Stomach (tissue), 9 donors: ENCODE data around the gene NISCH. TPM values are rescaled to one million over a fixed set of nuclear protein-coding genes. Genes with fewer than 3 reads are reported as not detected.

Experiments used
- DNase-seq, 2 donors: peaks; one replicate each; pipeline versions ENCODE4 v3.0.0 to v3.0.0-alpha.2; 2013 to 2019
- H3K27ac ChIP-seq, 5 donors: fragments of 200-600 bp in 4 of 5; sonication (generic) in 4 of 5; one replicate each; pipeline ENCODE4 v1.5.1; 2013 to 2019; ENCODE audit warnings: mild to moderate bottlenecking in 1 of 5, moderate library complexity in 1 of 5
- H3K27me3 ChIP-seq, 3 donors: fragments of 200-600 bp; sonication (generic); one replicate each; pipeline ENCODE4 v1.5.1; 2017 to 2019; ENCODE audit warnings: mixed run types in 1 of 3
- H3K36me3 ChIP-seq, 4 donors: fragments of 200-600 bp; sonication (generic); 1 replicate in 3 of 4; 2 replicates in 1 of 4; pipeline ENCODE4 v1.5.1; 2016 to 2019
- H3K4me1 ChIP-seq, 4 donors: fragments of 200-600 bp; sonication (generic); one replicate each; pipeline ENCODE4 v1.5.1; 2016 to 2019
- H3K4me3 ChIP-seq, 4 donors: fragments of 200-600 bp; sonication (generic) in 3 of 4; one replicate each; pipeline ENCODE4 v1.5.1; 2016 to 2019; ENCODE audit warnings: mild to moderate bottlenecking in 1 of 4
- H3K9me3 ChIP-seq, 4 donors: fragments of 200-600 bp; sonication (generic); one replicate each; pipeline ENCODE4 v1.5.1; 2016 to 2019
- EP300 ChIP-seq: sonication (generic); formaldehyde crosslinking; IDR thresholded peaks from one replicate; pipeline ENCODE4 v1.6.1; 2017; ENCODE audit warnings: antibody characterized with exemption
- POLR2A ChIP-seq, 4 donors: fragments of 450-650 bp; IDR thresholded peaks; one replicate each; pipeline ENCODE4 v1.6.1; 2016; ENCODE audit warnings: antibody characterized with exemption in 4 of 4, control low read depth in 2 of 4, mild to moderate bottlenecking in 1 of 4, moderate library complexity in 1 of 4
- POLR2AphosphoS5 ChIP-seq, 3 donors: sonication (generic); formaldehyde crosslinking; IDR thresholded peaks; one replicate each; pipeline ENCODE4 v1.6.1; 2016; ENCODE audit warnings: antibody characterized with exemption in 3 of 3
- WGBS, 5 donors: extraction: QIAGEN DNeasy Blood & Tissue Kit in 3 of 5; methylation state at CpG; one replicate each; pipeline versions ENCODE4 v1.1.5 to v1.1.7; 2013 to 2018; 5-methylcytosine and 5-hydroxymethylcytosine counted together
- intact Hi-C: fragments of 100-400 bp; cut with DNase I; formaldehyde crosslinking; loops from one replicate; pipeline ENCODE4 v1.15.1; 2023; ENCODE audit warnings: low total_unique reads
- polyA plus RNA-seq, 3 donors: library from polyadenylated mRNA; stranded (reverse); fragments of 200-250 nt; gene quantifications; one replicate each; pipeline ENCODE4 v1.2.3, GENCODE V29; 2013
- total RNA-seq, 5 donors: library from RNA; depleted of rRNA; stranded (reverse); fragments of >200 nt; gene quantifications; one replicate each; pipeline versions ENCODE4 v1.1.0 to v1.2.3, GENCODE V29; 2014 to 2016
- TF ChIP-seq, protein P1 (sequence below), 7 experiments: fragments of 450-650 bp in 4 of 7; fragments of 200-600 bp in 3 of 7; sonication (generic) in 3 of 7; IDR thresholded peaks; one replicate each; pipeline ENCODE4 v1.5.1; 2016 to 2019; ENCODE audit warnings: antibody characterized with exemption in 7 of 7, control low read depth in 2 of 7, mild to moderate bottlenecking in 1 of 7
- donor health status: healthy with polysubstance abuse.
- donor health status: Bipolar disorder and iron deficiency.
- donor health status: healthy.

NISCH gene
- total and polyA plus RNA-seq, 8 donors = 18.3 to 456 (median 69.9) TPM

DNA sequence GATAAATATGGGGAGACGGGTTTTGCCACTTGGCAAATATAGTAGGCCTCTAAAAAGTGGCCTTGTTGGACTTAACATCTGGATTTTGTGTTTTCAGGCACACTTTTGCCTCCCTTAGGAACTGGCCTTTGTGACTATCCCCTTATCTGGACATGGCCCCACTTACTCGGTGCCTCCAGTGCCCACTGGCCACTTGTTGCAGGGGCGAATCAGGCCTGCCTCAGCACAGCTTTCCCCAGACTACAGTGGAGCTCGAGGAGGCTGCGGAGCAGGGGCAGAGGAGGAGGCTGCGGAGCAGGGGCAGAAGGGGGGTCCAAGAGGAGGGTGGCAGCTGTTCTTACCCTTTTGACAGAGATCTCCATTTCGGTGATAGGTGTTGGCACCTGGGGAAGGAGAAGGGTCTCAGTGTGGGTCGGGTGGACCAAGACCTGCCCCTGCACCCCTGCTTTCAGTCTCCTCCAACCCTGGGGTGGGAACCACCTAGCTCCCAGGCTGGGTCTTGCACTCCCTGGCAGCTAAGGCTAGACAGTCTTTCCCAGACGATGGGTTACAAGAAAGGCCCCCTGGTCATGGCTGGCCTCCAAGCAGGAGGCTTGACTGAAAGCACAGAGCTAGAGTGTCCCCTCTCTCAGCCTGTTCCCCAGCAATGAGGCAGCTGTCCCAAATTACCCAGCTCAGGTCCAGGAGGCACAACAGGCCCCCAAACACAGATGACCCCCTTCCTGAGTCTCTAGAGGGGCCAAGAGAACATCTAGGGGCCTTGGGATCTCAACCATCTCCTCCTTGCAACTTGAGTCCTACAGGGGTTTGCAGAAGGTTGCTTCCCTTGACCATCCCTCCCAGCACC lies 16.6 kb upstream of the NISCH start:
- TF ChIP-seq EP300 (no peak), POLR2AphosphoS5 (IDR thresholded peaks at IDR 0.05) (no peak), POLR2A (IDR thresholded peaks at IDR 0.05) (no peak)
- TF ChIP-seq, protein P1, sequence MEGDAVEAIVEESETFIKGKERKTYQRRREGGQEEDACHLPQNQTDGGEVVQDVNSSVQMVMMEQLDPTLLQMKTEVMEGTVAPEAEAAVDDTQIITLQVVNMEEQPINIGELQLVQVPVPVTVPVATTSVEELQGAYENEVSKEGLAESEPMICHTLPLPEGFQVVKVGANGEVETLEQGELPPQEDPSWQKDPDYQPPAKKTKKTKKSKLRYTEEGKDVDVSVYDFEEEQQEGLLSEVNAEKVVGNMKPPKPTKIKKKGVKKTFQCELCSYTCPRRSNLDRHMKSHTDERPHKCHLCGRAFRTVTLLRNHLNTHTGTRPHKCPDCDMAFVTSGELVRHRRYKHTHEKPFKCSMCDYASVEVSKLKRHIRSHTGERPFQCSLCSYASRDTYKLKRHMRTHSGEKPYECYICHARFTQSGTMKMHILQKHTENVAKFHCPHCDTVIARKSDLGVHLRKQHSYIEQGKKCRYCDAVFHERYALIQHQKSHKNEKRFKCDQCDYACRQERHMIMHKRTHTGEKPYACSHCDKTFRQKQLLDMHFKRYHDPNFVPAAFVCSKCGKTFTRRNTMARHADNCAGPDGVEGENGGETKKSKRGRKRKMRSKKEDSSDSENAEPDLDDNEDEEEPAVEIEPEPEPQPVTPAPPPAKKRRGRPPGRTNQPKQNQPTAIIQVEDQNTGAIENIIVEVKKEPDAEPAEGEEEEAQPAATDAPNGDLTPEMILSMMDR (IDR thresholded peaks at IDR 0.05) = no peak
- no peak overlapping the region for H3K4me3 ChIP-seq
- peak in 1 of 2 donors; percentile 1 for DNase-seq
- H3K36me3 ChIP-seq = no peaks in the 10 kb centered on the region
- no peaks in the 10 kb centered on the region for H3K27me3 ChIP-seq
- intact Hi-C loops = no loop called here
- H3K9me3 ChIP-seq = no peaks in the 10 kb centered on the region
- WGBS, 5 donors = 84 to 91% (median 85%) methylated on average over 9 of the region's 9 CpGs
- peaks cover 0 to 21% (median 8%) of the 10 kb centered on the region in 4 donors for H3K4me1 ChIP-seq
- no peak overlapping the region for H3K27ac ChIP-seq

- no peaks in the 10 kb centered on the region for H3K9me3 ChIP-seq
- H3K27me3 ChIP-seq = no peaks in the 10 kb centered on the region
- peaks cover 0 to 21% (median 10%) of the 10 kb centered on the region in 4 donors for H3K4me1 ChIP-seq
- intact Hi-C loops = no loop called here
- TF ChIP-seq, protein P1 (IDR thresholded peaks at IDR 0.05) = no peak
- TF ChIP-seq EP300 (no peak), POLR2A (IDR thresholded peaks at IDR 0.05) (no peak)
- WGBS, 5 donors = 81 to 93% (median 92%) methylated on average over 9 to 16 of the region's 16 CpGs
- no peaks in the 10 kb centered on the region for H3K36me3 ChIP-seq
- DNase-seq = peak in 1 of 2 donors; percentile 1
- no peak overlapping the region for H3K27ac ChIP-seq
- H3K4me3 ChIP-seq = no peak overlapping the region
Observed at GRCh38 chr3:52439426-52440248, 15.8 kb upstream of the NISCH start.

DNA sequence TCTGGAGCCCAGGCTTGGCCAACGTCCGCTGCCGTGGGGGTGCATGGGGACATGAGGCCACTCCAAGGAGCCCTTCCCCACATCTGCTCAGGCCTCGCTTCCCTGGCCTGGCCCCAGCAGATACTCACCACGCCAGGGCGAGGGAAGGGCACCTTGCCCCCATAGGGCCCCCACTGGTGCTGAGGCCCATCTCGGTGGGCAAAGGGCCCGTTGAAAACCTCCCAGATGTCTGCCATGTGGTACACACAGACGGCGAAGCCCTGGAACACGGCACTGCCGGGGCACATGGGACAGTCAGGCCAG lies 15.2 kb upstream of the NISCH start:
- Histone ChIP-seq H3K27me3 (no peaks in the 10 kb centered on the region), H3K4me3 (no peak overlapping the region), H3K9me3 (no peaks in the 10 kb centered on the region), H3K27ac (no peak overlapping the region), H3K4me1 (peaks cover 0 to 27% (median 15%) of the 10 kb centered on the region in 4 donors), H3K36me3 (no peaks in the 10 kb centered on the region)
- TF ChIP-seq, protein P1 (IDR thresholded peaks at IDR 0.05) = no peak
- TF ChIP-seq POLR2AphosphoS5 (IDR thresholded peaks at IDR 0.05) (no peak), EP300 (no peak), POLR2A (IDR thresholded peaks at IDR 0.05) (no peak)
- DNase-seq = peak in 1 of 2 donors; percentile 1
- intact Hi-C loops = no loop called here
- 92 to 97% (median 93%) methylated on average over 12 of the region's 12 CpGs for WGBS, 5 donors

GRCh38 chr3:52440671-52441070 lies 14.7 kb upstream of the NISCH start:
- peaks cover 0 to 31% (median 18%) of the 10 kb centered on the region in 4 donors for H3K4me1 ChIP-seq
- DNase-seq = no peak
- H3K27me3 ChIP-seq = no peaks in the 10 kb centered on the region
- intact Hi-C loops = no loop called here
- no peaks in the 10 kb centered on the region for H3K9me3 ChIP-seq
- no peak overlapping the region for H3K27ac ChIP-seq
- H3K4me3 ChIP-seq = no peak overlapping the region
- no peaks in the 10 kb centered on the region for H3K36me3 ChIP-seq
- 92 to 96% (median 95%) methylated on average over 12 to 14 of the region's 14 CpGs for WGBS, 5 donors
- TF ChIP-seq EP300 (no peak), POLR2AphosphoS5 (IDR thresholded peaks at IDR 0.05) (no peak), POLR2A (IDR thresholded peaks at IDR 0.05) (no peak)
- TF ChIP-seq, protein P1 (IDR thresholded peaks at IDR 0.05) = no peak
